MCF 10A (cell line): ENCODE measurements around the gene BCL7A. TPM values are rescaled to one million over a fixed set of nuclear protein-coding genes. Genes with fewer than 3 reads are reported as not detected.

Experiments
- BruUV-seq: library from RNA; stranded (reverse); fragments of 400-500 nt; replicated peaks from 2 replicates; lab custom pipeline; 2021; lab: Mats Ljungman, UMichigan
- CTCF ChIA-PET: fragments of 300-600 bp; sonication (Branson Sonifier 250); formaldehyde crosslinking; extraction: SDS; loops from one replicate; lab custom pipeline; 2021; ENCODE audit warnings: antibody characterized with exemption, inconsistent platforms; lab: Yijun Ruan, JAX
- POLR2A ChIA-PET: fragments of 300-600, 350-650 bp; sonication (Branson Sonifier 250); formaldehyde crosslinking; extraction: SDS; loops from one replicate; lab custom pipeline; 2020; ENCODE audit warnings: antibody characterized with exemption, inconsistent platforms; lab: Yijun Ruan, JAX
- DNase-seq: peaks from one replicate; pipeline ENCODE4 v3.0.0-alpha.2; 2018; ENCODE audit not compliant: unreplicated experiment
- H3K27ac Mint-ChIP-seq: one replicate; pipeline ENCODE4 v1.8.0; 2022; ENCODE audit warnings: mild to moderate bottlenecking, low read depth, mixed read lengths; ENCODE audit not compliant: unreplicated experiment
- H3K27me3 Mint-ChIP-seq: one replicate; pipeline ENCODE4 v1.8.0; 2022; ENCODE audit warnings: mixed read lengths; ENCODE audit not compliant: insufficient read depth, unreplicated experiment
- H3K36me3 Mint-ChIP-seq: one replicate; pipeline ENCODE4 v1.8.0; 2022; ENCODE audit warnings: mild to moderate bottlenecking, moderate library complexity, mixed read lengths; ENCODE audit not compliant: insufficient read depth, unreplicated experiment
- H3K4me1 Mint-ChIP-seq: one replicate; pipeline ENCODE4 v1.8.0; 2022; ENCODE audit warnings: mixed read lengths; ENCODE audit not compliant: insufficient read depth, unreplicated experiment
- H3K4me3 Mint-ChIP-seq: one replicate; pipeline ENCODE4 v1.8.0; 2022; ENCODE audit warnings: mild to moderate bottlenecking, moderate library complexity, mixed read lengths; ENCODE audit not compliant: unreplicated experiment
- H3K9me3 Mint-ChIP-seq: one replicate; pipeline ENCODE4 v1.8.0; 2022; ENCODE audit warnings: mixed read lengths; ENCODE audit not compliant: unreplicated experiment
- intact Hi-C: fragments of 100-400 bp; cut with micrococcal nuclease; formaldehyde crosslinking; loops from 2 replicates; pipeline ENCODE4 v1.14.1; 2022
- total RNA-seq: library from RNA; stranded (reverse); gene quantifications from 2 replicates; pipeline ENCODE4 v1.2.3, GENCODE V29; 2022
- TF ChIP-seq, protein P1 (sequence below): fragments of 200-600 bp; IDR thresholded peaks from one replicate; pipeline ENCODE4 v1.8.0; 2022; ENCODE audit warnings: antibody characterized with exemption, mild to moderate bottlenecking; ENCODE audit not compliant: unreplicated experiment

The BCL7A gene
- total RNA-seq, 1 experiment from 2014 or later = 18.1 TPM

DNA sequence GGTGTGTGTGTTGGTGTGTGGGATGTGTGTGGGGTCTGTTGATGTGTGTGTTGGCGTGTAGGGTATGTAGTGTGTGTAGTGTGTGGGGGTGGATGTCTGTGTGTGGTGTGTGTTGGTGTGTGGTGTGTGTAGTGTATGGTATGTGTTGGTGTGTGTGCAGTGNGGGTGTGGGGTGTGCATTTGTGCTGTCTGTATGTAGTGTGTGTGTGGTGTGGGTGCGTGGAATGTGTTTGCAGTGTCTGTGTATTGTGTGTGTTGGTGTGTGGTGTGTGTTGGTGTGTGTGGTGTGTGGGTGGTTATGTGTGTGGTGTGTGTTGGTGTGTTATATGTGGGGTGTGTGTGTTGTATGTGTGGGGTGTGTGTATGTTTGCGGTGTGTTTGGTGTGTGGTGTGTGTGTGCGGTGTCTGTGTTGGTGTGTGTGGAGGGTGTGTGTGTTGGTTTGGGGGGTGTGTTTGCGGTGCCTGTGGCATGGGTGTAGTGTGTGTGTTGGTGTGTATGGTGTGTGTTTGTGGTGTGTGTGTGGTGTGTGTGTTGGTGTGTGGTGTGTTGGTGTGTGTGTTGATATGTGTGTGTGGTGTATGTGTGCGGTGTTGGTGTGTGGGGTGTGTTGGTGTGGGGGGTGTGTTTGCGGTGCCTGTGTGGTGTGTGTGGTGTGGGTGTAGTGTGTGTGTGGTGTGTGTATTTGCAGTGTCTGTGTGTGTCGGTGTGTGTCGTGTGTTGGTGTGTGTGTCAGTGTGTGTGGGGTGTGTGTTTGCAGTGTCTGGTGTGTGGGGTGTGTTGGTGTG lies 71.6 kb downstream of the BCL7A start:
- peaks cover 14% of the 10 kb centered on the region for H3K36me3 Mint-ChIP-seq
- CTCF ChIA-PET = interaction anchor here (1.1 to 1.5 kb wide), 3 partner anchors 13 to 30 kb away, joined by 4 to 5 read pairs (median 4); no protein-coding TSS in a partner anchor

DNA sequence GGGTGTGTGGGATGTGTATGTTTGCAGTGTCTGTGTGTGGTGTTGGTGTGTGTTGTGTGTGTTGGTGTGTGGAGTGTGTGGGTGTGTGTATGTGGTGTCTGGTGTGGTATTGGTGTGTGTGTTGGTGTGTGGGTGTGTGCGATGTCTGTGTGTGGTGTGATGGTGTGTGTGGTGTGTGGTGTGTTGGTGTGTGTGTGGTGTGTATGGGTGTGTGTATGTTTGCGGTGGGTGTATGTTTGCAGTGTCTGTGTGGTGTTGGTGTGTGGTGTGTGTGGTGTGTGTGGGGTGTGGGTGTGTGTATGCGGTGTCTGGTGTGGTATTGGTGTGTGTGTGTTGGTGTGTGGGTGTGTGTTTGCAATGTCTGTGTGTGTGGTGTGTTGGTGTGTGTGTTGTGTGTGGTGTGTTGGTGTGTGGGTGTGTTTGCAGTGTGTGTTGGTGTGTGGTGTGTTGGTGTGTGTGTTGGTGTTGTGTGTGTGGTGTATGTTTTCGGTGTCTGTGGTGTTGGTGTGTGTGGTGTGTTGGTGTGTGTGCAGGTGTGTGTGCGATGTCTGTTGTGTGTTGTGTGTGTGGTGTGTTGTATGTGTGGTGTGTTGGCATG lies 72.6 kb downstream of the BCL7A start:
- H3K27me3 Mint-ChIP-seq = no peaks in the 10 kb centered on the region
- H3K9me3 Mint-ChIP-seq = no peaks in the 10 kb centered on the region
- intact Hi-C loops = no loop called here
- H3K27ac Mint-ChIP-seq = no peak overlapping the region
- ChIA-PET POLR2A (no interaction called here), CTCF (no interaction called here)
- peaks cover 6% of the 10 kb centered on the region for H3K36me3 Mint-ChIP-seq
- no TSS peak for BruUV-seq
- no peak for DNase-seq
- H3K4me3 Mint-ChIP-seq = no peak overlapping the region
- TF ChIP-seq, protein P1, sequence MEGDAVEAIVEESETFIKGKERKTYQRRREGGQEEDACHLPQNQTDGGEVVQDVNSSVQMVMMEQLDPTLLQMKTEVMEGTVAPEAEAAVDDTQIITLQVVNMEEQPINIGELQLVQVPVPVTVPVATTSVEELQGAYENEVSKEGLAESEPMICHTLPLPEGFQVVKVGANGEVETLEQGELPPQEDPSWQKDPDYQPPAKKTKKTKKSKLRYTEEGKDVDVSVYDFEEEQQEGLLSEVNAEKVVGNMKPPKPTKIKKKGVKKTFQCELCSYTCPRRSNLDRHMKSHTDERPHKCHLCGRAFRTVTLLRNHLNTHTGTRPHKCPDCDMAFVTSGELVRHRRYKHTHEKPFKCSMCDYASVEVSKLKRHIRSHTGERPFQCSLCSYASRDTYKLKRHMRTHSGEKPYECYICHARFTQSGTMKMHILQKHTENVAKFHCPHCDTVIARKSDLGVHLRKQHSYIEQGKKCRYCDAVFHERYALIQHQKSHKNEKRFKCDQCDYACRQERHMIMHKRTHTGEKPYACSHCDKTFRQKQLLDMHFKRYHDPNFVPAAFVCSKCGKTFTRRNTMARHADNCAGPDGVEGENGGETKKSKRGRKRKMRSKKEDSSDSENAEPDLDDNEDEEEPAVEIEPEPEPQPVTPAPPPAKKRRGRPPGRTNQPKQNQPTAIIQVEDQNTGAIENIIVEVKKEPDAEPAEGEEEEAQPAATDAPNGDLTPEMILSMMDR = no peak
- peaks cover 28% of the 10 kb centered on the region for H3K4me1 Mint-ChIP-seq

More for the DNA sequence above, 71.6 kb downstream of the BCL7A start:
- Mint-ChIP-seq H3K27ac (no peak overlapping the region), H3K4me3 (no peak overlapping the region), H3K4me1 (peaks cover 22% of the 10 kb centered on the region), H3K9me3 (no peaks in the 10 kb centered on the region), H3K27me3 (no peaks in the 10 kb centered on the region)
- no peak for DNase-seq
- TF ChIP-seq, protein P1 = no peak
- POLR2A ChIA-PET = interaction anchor here (5.8 kb wide), 1 partner anchor 13 kb away, joined by 59 read pairs; the partner anchor contains the start of gene MLXIP
- BruUV-seq = no TSS peak
- intact Hi-C loops = no loop called here

DNA sequence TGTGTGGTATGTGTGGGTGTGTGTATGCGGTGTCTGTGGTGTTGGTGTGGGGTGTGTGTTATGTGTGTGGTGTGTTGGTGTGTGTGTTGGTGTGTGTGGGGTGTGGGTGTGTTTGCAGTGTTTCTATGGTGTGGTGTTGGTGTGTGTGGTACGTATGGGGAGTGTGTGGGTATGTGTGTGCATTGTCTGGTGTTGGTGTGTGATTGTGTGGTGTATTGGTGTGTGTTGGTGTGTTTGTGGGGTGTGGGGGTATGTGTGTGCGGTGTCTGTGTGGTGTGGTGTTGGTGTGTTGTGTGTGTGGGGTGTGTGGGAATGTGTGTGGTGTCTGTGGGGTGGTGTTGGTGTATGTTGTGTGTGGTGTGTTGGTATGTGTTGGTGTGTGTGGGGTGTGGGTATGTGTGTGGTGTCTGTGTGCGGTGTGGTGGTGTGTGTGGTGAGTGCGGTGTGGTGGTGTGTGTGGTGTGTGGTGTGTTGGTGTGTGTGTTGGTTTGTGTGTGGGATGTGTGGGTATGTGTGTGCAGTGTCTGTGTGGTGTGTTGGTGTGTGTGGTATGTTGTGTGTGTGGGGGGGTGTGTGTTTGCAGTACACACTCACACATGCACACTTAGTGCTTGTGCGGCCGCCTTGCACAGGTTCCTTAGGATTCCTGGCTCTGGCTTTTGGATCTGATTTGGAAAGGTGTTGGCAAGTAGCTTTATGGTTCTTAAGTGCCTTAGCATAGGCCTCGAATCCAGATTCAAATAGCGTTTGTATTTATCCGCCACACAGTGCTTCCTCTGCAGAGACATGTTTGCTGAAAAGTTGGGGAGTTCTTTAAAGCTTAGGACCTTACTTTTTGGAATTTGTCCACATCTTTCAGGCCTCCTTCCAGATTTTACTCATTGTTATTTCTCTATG lies 73.3 kb downstream of the BCL7A start:
- no TSS peak for BruUV-seq
- Mint-ChIP-seq H3K27ac (no peak overlapping the region), H3K36me3 (peaks cover 6% of the 10 kb centered on the region), H3K4me1 (peaks cover 33% of the 10 kb centered on the region), H3K27me3 (no peaks in the 10 kb centered on the region), H3K4me3 (no peak overlapping the region), H3K9me3 (no peaks in the 10 kb centered on the region)
- TF ChIP-seq, protein P1 = no peak
- ChIA-PET POLR2A (interaction anchor here (0.6 to 8.4 kb wide), 11 partner anchors 9 to 1621 kb away, joined by 3 to 206 read pairs (median 4); partner anchors contain the start of genes MLXIP and PSMD9), CTCF (interaction anchor here (1.3 to 6.4 kb wide), 2 partner anchors 15 to 28 kb away, joined by 6 to 40 read pairs; no protein-coding TSS in a partner anchor)
- intact Hi-C loops = no loop called here
- DNase-seq = no peak
